Effector CD8-positive, alpha-beta T cell (primary cell): ENCODE data around the gene MYO9A.

Experiments used
- DNase-seq: peaks from one replicate; lab custom pipeline; 2025; lab: John Stamatoyannopoulos, UW
- total RNA-seq, 4 experiments: gene quantifications; one replicate each; lab custom pipeline; 2026; lab: John Stamatoyannopoulos, UW

The MYO9A gene, protein sequence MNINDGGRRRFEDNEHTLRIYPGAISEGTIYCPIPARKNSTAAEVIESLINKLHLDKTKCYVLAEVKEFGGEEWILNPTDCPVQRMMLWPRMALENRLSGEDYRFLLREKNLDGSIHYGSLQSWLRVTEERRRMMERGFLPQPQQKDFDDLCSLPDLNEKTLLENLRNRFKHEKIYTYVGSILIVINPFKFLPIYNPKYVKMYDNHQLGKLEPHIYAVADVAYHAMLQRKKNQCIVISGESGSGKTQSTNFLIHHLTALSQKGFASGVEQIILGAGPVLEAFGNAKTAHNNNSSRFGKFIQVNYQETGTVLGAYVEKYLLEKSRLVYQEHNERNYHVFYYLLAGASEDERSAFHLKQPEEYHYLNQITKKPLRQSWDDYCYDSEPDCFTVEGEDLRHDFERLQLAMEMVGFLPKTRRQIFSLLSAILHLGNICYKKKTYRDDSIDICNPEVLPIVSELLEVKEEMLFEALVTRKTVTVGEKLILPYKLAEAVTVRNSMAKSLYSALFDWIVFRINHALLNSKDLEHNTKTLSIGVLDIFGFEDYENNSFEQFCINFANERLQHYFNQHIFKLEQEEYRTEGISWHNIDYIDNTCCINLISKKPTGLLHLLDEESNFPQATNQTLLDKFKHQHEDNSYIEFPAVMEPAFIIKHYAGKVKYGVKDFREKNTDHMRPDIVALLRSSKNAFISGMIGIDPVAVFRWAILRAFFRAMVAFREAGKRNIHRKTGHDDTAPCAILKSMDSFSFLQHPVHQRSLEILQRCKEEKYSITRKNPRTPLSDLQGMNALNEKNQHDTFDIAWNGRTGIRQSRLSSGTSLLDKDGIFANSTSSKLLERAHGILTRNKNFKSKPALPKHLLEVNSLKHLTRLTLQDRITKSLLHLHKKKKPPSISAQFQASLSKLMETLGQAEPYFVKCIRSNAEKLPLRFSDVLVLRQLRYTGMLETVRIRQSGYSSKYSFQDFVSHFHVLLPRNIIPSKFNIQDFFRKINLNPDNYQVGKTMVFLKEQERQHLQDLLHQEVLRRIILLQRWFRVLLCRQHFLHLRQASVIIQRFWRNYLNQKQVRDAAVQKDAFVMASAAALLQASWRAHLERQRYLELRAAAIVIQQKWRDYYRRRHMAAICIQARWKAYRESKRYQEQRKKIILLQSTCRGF (N-terminal part only)
- 102 to 166 (median 138) reads per million in 4 experiments for total RNA-seq

DNA sequence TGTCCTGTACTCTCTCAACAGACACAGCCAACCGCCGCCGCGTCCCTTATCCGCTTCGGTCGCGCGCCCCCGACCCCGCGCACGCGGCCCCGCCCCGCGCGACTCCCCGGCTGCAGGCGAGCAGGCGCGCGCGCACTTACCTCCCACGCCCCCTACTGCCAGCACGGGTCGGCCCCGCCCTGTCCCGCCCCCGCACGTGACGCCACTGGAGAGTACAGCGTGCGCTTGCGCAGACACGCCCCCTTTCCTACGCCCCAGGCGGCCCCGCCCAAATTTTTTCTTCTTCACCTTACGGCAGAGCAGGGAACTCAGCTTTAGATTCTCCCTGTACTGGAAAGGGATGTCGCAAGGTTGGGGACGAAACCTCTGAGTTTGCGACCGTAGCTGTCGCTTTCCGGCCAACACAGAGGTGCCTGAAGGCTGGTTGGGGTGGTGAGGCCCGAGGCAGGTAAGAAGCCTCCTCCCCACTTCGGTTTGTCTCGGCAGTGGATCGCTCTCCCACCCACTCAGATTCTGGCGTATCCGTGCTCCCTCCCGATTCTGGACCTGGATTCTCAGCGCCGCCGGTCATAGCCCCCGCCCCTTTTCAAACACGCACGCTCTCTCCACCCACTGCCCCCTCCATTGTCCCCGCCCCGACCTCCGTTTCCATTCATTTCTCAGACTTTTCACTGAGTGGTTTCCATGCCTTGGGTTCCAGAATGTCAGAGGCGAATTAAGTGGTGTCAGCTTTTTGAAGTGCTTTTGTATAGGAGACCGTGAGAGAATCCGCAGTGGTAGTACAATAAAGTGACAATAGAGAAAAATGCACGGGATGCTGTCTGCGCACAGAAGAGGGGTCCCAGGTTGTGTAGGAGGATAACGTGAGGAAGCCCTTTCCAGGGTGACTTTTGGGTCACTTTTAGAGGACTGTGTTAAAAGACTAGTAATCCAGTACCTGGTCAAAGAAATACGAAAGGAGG, at the start of gene MYO9A, which contains the start of gene SENP8:
TSS of gene MYO9A (minus strand) at position 134 of the 962 bp plus-strand sequence. CDS start 71,587 bp downstream, outside the sequence.
TSS of gene SENP8 (plus strand) at position 387 of the 962 bp plus-strand sequence. CDS start 21,221 bp downstream, outside the sequence.
- peak; percentile 98 for DNase-seq

DNA sequence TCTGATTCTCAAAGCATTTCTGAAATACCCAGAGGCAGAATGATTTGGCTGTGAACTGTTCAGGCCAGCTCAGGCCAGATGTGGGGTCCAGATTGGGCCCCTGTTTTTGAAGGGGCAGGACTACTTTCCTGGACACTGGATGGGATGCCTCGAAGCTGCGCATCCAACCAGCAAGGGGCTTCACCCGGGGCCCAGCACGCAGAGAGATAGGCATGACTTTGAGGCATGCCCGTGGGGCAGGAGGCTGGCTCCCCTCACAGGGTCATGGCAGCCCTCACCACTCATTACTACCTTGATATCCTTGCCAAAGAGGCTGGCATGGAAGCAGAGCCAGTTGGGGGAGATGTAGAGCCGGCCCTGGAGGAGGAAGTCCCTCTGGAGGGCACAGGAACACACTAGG, 49.5 kb upstream of the MYO9A start:
- DNase-seq, result no peak

DNA sequence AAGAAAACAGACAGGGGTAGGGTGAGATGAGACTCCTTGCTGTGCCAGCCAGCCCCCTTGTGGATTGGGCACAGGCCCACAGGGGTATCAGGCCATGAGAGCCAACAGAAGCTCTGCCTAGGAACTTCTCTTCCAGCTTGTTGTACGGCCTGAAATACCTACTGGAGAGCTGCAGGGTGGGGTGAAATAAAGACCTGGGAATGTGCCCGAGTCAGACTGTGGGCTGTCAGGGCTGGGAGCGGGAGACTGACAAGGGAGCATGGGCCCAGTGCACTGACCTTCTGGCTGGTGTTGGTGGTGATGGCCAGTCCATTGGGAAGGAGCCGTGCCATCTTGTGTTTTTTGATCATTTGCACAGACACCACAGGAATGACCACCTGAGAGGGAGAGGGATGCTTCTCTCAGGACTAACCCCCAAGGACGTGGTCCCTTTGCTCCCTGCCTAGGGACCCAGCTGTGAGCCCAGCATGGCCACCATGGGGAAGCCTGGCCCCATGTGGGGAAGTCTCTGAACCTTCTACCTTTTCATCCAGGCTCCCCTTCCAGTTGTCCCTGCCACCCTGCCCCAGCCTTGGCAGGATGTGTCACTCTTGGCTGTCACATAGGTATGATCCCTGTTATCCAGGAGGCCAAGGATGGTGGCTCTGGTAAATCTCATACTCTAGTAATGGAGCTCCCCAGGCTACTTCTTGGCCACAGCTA, 48.9 kb upstream of the MYO9A start:
- no peak for DNase-seq

DNA sequence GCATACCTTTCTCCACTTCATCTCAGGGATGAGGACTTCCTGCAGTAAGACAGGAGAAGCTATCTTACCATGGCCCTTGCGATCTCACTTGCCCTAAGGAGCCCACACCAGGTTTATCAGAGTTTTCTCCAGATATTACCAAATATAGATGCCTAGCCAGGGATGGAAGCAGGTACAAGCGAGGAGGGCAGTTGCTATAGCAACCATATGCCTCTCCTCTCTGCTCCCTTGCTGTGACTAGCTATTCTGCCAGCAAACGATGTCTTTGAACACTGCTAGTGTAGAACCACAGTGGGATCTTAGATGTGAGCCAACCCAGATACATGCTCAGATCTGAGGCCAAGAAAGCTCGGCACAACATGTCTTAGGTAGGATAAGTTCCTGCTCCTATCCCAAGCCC, 45.8 kb upstream of the MYO9A start:
- no peak for DNase-seq

DNA sequence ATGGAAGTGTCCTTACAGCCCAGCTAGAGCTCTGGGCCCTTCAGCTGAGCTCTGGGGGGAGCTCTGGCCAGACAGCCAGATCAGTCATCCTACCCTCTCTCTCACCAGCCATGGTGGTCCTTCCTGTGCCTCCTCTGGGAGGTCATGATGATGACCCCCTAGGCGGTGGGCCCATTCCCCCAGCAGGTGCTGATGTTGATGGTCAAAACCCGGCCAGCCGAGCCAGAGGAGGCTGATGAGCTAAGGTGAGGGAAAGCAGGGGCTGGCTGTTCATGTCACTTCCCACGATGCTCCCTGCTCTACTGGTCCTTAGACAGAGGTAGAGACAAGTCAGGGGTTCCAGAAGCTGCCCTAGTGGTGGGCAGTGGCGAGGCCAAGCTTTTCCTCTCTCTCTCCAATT, 44.6 kb upstream of the MYO9A start:
- no peak for DNase-seq

DNA sequence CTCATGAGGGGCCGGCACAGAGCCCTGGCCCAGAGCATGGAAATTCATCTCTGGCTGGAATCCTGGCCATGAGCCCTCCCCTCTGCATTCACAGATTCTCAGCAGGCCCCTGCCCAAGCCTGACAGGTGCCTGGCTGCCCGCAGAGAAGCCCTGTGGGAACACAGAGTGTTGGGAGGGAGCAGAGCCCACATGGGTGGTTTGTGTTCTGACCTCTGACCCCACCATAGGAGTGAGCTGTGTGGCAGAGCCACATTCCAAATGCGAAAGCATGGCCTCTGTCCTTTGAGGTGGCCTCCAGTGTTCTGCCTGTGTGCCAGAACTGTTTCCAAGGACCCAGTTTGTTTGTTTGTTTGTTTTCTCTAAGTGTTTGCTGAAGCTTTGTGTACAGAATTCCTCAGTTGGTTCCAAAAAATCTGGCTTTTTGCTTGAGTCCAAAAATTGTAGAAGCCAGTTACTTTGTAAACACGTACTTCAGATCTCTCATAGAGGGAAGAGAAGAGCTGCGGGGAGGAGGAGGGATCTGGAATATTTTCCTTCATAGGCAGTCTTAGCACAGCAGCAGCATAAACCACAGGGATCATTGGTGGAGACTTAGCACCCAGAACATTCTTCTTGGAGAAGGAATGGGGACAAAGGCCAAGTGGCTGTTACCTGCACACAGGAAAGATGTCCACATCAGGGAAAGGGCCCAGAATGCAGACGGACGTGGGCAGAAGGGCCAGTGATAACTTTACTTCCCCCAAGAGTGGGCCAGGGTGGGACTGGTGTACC, 43.6 kb upstream of the MYO9A start:
- no peak for DNase-seq

DNA sequence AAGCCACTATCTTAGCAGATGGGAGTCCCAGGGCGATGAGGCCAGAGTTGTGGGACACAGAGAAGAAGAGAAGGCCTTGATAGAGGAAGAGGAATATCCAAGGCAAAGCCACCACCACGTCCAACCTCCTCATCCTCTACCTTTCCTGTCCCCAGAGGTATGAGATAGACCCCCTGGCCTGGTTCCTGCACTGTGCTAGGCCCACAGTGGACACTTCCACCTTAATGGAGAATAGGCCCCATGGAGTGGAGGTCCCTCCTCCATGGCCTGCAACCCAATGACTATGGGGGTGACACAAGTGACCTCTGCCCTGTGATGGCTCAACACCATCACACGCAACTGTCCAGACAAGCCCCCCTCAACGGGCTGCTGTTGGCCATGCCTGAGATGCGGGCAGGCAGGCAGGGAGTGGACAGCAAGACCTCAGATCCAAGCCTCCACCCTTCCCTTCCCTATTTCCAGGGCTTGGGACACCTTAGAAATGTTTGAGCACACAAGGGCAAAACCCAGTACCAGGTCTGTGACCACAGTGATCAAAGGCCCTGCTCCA, 42.8 kb upstream of the MYO9A start:
- DNase-seq, result no peak

DNA sequence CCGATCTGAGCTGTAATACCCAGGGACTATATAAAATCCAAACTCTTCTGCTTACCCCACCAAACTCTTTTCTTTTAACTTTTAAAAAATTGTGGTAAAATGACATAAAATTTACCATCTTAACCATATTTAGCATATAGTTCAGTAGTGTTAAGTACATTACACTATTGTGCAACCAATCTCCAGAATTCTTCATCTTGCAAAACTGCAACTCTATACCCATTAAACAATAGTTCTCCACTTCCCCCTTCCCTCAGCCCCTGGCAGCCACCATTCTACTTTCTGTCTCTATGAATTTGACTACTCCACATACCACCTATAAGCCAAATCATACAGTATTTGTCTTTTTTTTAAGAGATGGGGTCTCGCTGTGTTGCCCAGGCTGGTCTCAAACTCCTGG, 39.0 kb upstream of the MYO9A start:
- DNase-seq, result no peak

DNA sequence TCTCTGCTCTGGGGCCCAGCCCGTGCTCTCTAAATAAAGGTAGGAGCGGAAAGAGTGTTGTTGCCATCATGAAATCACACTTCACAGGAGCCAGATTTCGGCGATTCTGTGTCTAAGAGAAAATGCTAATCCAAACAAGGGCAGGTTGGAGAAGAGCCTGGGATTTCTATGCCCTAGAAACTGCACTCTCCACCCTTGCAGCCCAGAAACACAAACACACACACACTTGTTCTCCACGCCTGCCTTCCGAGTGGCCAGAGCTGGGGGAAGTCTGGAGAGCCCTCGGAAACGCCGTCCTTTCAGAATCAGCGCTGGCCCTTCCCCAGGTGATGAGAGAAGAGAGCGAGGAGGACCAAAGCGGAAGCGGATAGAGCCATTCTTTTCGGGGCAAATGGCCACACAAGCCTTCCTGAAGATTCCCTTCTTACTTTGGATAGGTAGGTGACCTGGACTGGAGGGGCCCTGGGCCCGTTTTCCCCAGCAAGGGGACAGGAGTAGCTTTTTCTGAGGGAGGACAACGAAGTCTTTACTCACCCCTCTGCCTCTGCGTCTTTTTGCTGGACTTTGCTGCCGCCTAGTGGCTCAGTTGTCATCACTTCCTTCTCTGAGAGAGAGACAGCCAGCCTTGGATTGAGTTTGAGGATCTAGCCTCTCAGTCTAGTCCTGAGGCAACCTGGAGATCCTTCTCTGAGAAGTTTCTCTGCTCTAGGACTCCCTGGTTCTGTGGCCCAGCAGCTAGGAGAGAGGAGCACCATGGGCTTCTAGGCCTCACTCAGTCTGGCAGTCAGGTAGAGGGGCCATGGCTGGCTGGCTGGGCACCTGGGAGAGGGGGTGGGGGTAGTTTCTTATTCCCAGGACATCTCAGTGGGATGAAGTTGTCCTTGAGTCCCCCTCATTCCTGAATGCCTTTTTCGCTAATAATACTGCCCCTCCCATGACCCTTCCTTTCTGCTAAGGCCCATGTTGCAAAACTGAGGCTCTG, 38.0 kb upstream of the MYO9A start:
- DNase-seq, result peak; percentile 70

DNA sequence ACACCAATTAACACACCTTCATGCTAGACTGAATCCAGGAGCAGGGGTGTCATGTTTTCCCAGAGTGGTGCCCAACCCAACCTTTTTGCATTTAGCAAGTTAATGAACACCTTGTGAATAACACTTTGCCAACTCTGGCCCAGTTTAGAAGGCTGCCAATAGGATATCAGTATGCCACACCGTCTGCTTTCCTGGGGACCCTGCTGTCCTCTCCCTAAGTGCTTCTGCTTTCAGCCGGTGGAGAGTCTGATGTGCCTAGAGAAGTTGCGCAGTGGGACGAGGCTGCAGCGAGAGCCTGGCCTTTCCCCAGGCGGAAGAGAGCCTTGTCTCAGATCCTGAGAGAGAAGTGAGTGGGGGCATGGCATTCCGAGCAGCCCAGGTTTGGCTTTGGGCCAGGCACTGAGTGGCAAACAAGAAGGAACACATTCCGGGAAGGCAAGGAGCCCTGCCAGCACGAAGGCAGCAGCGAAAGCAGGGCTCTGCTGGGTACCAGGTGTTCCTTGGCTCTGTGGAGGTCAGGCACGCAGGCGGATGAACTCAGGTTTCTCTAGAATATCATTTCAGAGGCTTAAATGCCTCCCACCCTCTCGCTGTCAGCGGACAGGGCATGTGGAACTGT, 37.2 kb upstream of the MYO9A start:
- no peak for DNase-seq

DNA sequence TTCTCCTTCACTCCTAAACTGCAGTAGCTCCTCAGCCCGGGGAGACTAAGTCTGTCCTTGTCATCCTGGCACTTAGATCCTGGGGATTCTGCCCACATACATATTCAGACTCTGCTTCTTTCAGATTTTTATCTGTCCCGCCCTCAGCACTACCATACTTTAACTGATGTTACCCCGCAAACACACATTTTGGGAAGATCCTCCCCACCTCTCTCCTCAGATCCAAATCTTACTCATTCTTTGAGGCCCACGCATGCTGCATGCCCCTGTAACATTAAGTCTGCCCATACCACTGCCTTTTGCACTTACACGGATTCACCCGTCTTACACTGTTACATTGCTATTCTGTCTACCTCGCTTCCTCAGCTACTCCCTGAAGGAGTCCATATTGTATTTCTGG, 36.4 kb upstream of the MYO9A start:
- no peak for DNase-seq

DNA sequence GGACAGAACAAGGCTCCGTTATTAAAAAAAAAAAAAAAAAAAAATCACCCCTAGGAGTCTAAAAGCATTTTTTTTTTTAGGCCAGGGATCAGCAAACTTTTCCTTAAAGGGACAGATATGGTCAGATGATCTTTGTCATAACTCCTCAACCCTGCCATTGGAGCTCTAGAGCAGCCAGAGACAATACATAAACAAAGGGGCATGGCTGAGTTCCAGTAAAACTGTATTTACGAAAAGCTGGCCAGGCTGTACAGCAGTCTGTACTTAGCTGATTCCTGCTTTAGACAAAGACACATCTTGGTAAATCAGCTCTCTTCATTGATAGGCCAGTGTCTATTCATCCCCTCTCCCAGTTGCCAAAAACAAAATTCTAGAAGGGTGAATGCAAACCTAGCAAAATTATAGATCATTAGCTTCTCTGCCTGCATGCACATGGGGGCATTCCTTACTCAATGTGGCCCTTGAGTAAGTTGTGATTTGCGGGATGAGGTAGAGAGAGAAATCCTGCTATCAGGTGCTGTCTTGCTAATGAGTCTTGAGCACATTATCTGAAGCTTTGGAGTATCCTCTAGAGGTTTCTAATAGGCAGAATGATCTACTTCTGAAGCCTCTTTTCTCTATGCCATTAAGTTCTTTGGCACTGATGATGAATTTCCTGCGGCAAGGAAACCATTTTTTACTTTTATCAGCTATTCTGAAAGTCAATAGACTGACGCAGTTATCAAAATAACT, 35.5 kb upstream of the MYO9A start:
- DNase-seq, result no peak

DNA sequence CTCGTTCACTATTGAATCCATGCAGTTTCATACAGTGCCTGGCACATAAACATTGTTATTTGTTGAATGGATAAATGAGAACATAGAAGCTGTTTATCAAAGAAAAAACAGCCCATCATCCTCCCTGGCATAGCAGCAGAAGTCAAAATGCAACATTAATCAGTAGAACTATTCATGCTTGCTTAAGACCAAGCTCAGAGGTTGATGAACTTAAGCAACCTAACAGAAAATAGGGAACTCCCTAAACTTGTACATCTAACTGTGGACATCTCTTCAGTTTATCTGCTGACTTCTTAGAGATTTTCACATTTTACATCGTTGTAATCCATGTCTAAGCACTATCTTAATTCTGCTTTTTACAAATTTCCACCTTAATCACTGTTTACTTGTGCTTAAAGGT, 29.5 kb upstream of the MYO9A start:
- no peak for DNase-seq

DNA sequence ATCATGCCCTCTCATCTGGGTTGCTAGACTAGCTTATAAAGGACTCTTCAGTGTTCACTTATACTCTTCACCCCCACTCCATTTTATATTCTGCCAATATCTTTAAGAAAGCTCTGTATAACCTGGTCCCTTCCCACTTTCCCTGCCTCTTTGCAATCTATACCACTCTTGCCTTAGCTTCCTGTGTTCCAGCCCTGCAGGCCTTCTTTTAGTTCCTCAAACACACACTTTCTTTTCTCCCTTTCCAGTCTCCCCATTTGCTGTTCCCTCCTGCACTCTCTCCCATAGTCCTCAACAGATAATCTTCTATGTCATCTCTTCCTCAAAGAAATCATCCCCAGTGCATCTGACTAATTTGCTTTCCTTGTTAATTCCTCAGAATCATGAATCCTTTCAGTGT, 29.0 kb upstream of the MYO9A start:
- DNase-seq, result no peak

DNA sequence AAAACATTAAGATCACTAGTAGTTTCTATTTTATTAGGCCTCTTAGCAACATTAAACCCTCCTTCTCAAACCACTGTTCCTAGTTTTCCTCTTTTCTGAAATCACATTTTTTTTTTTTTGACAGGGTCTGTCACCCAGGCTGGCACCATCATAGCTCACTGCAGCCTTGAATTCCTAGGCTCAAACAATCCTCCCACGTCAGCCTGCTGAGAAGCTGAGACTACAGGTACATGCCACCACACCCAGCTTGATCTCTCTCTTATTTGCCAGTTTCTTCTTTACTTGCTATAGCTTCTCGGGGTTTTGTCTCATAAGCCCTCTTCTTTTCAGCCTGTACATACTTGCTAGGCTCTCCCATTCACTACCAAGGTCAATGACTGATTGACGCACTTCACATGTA, 28.3 kb upstream of the MYO9A start:
- DNase-seq, result no peak

DNA sequence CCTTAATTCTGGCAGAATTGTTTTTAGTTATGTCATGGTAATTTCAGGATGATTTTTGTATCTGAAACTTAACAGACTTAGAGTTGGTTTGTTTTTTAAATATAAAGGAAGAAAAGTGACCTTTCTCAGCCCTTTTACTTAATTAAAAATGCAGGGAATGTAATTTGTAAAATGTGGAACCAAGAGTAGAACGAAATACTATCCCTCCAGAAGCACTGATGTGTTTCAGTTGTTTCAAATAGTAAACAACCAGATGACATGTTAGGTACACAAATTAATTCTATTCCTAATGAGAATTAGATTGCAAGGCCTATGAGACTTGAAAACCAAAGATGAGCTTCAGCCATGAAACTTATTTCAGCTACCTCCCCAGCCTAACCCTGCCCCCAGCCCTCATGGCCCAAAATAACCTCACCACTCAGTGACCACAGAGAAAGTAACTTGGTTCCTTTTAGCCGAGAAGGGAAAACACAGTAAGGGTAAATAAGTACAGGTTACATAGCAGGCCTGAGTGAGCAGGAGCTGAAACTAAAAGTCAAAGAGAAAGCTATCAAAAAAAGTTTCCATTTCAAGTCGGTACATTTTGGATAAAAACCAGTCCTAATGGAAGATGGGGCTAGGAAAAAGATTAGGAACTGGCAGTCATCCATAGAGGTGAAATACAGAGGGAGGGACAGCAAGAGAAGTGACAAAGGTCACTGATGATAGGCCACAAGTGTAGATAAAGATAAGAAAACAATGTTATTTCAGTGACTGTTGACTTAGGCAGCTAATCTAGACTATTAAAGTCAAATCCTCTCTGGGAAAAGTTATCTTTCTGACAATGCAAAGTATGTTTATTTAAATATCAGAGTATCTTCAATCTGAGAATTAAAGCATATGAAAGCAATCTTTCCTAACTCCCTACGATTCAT, 23.5 kb upstream of the MYO9A start:
- DNase-seq, result no peak
